WI38 (cell line): ENCODE data around the gene IRF9.

Experiments used
- H3K4me3 ChIP-seq: 2 replicates; pipeline ENCODE4 v1.5.1; 2011; ENCODE audit warnings: low read depth, mild to moderate bottlenecking, control low read depth, low read length
- CTCF ChIP-seq: IDR thresholded peaks from 2 replicates; pipeline ENCODE4 v1.5.1; 2012; ENCODE audit warnings: low read depth, mild to moderate bottlenecking, control low read depth, low read length

Gene IRF9

GRCh38 chr14:24190416-24190815 lies 29.4 kb downstream of the IRF9 start:
- TF ChIP-seq CTCF: no peak
- H3K4me3 ChIP-seq: no peak overlapping the region

DNA sequence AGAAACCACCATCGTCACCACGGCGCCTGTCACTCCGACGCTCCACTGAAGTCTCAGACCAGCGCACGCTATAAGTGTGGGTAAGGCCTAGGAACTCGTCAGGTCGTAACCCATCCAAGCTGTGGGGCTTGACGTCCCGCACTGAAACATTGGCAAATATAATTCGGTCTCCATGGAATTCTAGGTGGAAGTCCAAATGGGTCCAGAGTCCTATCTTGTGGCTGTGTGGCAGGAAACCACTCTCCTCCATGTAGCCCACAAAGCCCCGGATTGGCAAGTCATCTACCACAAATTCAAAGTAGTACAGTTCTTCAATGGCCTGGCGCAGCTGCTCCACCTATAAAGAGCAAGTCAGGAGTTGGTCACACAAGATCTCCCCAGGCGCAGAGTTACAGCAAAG lies 31.9 kb downstream of the IRF9 start:
- no peak for TF ChIP-seq CTCF
- no peak overlapping the region for H3K4me3 ChIP-seq

DNA sequence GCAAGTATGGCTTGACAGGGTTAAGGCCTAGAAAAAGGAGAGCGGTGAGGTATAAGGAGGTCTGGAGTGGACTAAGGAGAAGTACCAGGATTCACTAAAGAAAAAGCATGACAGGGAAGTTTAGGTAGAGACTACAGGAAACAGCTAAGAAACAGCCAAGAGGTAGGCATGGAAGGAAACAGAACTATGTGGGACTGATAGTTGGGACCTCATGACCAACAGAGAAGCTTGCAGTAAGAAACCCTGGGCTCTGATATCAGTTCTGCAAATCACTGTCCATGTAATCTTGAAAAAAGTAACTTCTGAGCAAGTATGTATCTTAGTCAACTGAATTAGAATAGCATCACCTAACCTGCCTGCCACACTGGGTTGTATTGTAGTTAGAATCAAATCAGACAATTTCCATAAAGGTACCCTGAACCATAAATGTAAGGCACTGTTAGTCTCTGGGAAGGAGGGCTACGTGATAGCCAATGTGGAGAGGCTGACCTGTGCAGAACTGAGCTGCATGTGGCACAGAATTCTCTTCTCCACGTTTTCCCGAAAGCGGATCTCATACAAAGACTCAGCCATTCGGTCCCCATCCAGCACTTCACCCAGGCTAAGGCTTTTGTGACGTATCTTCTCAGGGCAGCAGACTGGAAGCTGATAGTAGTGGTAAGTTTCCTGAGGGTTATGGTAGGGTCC lies 33.3 kb downstream of the IRF9 start:
- no peak for TF ChIP-seq CTCF
- peak overlapping the region; percentile 89 for H3K4me3 ChIP-seq

GRCh38 chr14:24194873-24195185 lies 33.8 kb downstream of the IRF9 start:
- TF ChIP-seq CTCF: no peak

DNA sequence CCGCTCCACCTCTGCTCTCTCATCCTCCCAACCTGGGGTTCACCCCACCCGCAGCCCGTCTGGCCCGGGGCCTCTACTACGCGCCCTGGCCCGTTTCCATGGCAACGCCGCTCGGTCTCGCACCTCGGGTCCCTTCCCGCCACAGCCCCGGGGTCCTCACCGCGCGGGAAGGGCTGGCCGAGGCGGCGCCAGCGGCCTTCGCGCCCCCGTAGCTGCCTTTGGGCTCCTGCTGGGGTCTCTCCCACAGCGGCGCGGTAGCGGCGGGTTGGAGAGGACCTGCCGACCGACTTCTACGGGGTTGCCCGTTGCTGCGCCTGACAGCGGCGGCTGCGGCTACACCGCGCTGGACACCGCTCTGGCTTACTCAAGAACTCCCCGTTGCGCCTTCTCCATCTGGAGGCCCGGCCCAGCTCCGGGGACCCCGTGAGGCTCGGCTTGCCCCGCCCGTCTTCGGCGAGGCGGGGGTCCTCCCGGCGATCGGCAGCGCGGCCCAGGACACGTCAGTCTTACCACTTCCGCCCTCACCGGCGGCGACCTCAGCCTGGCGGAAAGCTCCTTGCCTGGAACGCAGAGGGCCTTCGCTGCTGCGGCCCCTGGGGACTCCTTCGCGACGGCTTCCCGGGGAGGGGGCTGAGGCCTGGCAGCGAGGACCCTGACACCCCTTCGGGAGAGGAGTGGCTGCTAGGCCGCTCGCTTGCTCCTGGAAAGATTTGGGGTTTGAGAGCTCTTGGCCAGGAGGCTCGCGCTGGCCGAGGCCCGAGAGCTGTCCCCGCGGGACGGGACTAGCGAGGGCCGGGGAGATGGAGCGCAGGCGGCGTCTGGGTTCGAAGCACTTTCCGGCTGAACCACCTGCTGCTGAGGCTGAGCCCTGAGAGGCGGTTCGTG lies 34.4 kb downstream of the IRF9 start, which contains the start of gene TM9SF1:
TSS of gene TM9SF1 (minus strand) at position 256 of the 885 bp plus-strand sequence. CDS start 422 bp downstream, outside the sequence.
- TF ChIP-seq CTCF: no peak
- peak within 1 kb of the TSS; percentile 89 for H3K4me3 ChIP-seq

More at GRCh38 chr14:24194873-24195185, 33.8 kb downstream of the IRF9 start:
- H3K4me3 ChIP-seq: peak overlapping the region; percentile 89

- peak overlapping the region; percentile 89 for H3K4me3 ChIP-seq
Observed at GRCh38 chr14:24196071-24197055, 35.3 kb downstream of the IRF9 start.

More at GRCh38 chr14:24196071-24197055, 35.3 kb downstream of the IRF9 start:
- TF ChIP-seq CTCF: no peak
